NCI-H748 (cell line): ENCODE data around the gene CFAP57.

Source experiments
- DNase-seq: peaks from one replicate; lab custom pipeline; 2025; ENCODE audit not compliant: unreplicated experiment; lab: John Stamatoyannopoulos, UW

Gene CFAP57

DNA sequence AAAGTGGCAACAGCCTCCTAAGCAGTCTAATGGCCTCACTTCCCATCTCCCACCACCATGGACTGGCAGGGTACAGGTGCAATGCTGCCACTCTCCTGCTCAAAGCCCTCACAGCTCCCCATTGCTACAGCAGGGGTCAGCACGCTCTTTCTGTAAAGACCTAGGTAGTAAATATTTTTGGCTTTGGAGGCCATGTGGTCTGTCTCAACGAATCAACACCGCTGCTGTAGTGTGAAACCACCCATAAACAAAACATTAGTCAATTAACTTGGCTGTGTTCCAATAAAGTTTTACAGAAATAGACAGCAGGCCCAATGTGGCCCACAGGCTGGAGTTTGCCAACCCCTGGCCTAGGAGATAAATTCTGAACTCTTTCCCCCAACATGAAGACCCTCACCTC is 53.0 kb downstream of the CFAP57 start:
- no peak for DNase-seq

DNA sequence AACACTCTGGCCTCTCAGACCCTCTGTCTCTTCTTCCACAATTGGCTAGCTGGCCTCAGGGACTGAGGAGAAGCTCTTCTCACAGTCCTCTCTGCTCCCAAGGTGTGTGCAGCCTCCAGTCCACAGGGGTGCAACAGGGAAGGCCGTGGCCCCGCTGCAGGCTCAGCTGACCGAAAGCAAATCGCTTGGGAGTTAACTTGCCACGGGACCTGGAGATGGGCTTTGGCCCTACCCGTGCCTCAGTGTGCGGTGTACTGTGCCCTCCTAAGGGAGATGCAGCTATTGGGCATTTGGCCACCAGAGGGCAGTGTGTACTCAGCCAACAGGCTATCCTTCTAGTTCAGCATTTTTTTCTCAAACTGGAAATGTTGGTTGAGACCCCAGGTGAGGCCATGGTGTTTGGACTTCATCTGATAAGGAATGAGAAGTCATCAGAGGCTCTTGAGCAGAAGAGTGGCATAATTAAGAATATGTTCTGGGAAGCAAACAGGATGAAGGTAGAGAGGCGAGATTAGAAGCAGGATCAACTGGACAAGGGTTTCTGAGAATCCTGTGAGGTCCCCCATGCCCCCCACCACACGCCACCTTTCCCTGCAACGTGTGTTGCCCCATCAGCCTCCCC is 55.1 kb downstream of the CFAP57 start:
- DNase-seq: peak; percentile 99

DNA sequence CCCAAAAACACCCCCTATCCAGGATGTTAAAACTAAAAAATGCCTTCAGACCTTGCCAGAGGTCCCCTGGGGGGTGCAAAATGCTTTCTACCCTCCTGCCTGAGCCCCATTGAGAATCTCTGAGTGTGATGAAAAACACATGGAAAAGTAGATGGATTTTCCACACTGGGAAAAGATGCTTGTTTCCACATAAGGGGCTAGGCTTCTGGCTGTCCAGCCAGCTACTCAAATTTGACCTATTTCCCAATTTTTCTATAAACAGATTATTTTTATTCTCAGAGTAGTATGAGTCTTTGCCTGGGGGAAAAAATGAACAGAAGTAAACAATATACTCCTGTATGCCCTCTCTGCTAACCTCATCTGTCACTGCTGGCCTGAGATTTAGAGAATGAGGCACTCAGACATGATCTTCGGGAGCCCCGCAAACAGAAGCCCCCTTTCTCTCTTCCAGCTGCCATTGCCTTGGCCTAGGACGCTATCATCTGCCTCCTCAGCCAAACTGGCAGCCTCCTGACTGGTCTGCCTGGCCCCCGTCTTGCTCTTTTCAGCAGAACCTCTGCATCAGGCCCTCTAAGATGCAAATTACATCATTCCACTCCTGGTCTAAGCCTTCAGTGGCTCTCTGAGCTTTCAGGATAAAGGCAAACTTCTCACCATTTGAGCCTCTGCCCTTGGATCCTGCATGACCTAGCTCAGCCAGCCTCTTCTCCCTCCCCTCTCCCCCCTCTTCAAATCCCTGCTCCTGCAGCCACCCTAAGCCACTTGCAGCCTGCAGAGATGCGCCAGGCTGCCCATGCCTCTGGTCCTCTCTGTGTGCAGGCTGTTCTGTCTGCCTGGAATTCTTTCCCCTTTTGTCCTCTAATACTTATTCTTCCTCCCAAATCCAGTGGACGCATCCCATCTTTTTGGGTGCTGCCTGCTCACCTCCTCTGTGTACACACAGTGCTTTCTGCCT is 58.0 kb downstream of the CFAP57 start:
- no peak for DNase-seq

DNA sequence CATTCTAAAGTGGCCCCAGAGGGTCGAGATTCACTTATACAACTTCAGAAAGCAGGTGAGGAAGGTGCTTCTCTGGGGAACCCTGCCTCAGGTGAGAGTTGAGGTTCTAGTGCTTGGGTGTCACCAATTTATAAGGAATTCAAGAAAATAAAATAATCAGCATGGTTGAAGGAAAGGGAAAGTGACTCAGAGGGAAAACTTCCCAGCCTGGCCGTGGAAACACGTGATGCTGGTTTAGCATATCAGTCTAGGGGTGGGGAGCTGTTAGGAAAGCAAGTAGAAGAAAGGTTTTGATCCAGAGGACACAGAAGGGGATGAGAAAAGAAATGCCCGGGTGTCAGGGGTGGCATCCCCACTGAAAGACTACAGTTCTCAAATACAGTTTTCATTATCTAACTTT is 59.9 kb downstream of the CFAP57 start:
- no peak for DNase-seq

DNA sequence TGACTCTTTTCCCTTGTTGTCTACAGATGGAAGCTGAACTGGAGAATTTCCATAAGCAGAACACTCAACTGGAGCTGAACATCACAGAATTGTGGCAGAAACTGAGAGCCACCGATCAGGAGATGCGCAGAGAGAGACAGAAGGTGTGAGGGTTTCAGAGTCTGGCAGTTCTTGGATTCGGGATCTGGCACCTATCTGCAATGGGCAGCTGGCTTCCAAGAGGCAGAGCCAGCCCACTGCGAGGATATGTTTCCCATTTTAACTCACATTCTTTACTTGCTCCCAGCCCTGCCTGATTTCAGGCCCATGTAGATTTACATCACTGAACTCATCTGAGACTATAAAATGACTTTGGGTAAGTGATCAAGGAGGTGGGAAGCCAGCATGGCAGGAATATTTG is 60.4 kb downstream of the CFAP57 start:
- no peak for DNase-seq

DNA sequence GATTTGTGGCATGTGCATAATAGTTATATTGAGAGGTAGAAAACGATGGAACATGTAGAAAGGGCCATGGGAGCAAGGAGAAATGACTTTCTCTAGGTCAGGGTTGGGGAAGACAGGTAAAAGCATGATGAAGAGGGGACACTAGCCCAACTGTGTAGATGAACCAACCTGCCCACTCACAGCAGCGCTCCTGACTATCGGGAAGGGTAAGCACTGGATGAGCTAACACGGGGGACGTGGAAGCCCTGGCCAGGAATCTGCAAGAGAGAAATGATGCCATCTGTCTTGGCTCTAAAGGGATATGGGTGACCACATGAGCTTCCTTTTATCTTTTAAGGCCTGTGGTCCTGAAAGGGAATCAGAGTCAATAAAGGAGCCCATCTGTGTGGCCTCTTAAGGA is 61.5 kb downstream of the CFAP57 start:
- no peak for DNase-seq

DNA sequence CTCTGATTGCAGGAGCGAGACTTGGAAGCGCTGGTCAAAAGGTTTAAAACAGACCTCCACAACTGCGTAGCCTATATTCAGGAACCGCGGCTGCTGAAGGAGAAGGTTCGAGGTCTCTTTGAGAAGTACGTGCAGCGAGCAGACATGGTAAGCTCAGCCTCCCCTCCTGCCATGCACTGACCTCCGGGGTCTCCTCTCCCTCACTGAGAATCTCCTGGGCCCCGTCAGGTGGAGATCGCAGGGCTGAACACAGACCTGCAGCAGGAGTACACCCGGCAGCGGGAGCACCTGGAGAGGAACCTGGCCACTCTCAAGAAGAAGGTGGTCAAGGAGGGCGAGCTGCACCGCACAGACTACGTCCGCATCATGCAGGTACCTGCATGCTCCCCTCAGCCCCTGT is 62.1 kb downstream of the CFAP57 start:
- DNase-seq: no peak

DNA sequence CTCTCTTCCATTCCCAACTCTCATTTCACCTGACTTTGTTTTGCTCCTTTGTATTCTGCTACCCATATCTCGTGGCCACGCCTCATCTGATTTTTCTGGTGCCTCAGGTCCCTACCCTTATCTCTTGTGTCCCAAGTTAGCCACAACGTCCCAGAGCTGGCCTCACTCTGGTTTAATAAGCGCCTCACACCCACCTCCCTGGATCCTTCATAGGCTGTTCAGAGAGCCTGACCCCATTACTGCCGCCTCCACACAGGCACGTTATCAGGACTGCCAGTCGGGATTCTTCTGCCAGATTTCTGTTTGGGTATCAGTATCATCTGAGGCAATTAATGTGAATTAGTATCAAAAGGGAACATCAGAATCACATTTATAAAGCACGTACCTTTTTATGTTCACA is 62.9 kb downstream of the CFAP57 start:
- no peak for DNase-seq

DNA sequence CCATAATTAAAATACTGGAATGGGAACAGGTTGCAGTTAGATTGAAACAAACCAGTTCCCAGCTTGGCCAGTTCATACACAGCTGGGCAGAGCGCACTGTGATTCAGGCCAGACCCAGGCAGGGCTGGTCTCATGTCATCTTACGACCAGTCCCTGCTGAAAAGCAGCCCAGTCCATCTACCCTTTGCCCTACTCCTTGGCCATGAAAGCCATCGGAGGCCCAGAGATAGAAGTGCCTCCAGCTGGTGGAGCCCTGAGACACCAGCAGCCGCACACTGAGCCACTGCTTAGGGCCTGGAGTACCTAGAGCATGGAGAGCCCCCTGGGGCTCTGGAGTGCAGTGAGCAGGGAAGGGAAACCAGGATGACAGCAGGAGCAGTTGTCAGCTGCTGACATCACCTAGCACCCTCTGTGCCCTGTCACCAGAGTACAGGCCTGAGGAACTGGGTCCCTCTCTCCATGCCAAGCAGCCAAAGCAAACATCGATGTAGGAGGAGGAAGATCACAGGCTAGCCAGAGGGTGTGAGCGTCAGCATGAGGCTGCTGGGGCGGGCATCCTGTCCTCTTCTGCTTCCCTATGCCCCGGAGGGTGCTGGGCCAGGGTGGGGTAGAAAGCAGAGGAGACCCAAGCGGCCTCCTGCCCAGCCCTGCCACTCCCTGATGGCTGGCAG is 63.5 kb downstream of the CFAP57 start:
- DNase-seq: no peak

DNA sequence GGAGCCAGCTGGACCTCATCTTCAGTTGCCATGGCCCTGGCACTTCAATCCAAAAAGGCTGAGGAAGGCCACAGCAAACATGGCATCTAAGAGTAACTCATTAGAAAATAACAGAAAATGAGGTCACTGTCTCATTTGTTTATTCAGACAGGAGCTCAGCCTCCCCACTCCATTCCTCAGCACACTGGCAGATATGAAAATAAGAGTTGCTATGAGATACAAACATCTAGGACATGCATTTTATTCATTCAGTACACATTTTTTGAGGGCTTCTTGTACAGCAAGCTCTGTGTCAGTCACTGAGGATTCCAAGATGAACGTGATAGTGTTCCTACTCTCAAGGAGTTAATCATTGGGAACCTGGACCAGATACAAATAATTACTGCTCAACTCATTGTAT is 65.0 kb downstream of the CFAP57 start:
- no peak for DNase-seq

DNA sequence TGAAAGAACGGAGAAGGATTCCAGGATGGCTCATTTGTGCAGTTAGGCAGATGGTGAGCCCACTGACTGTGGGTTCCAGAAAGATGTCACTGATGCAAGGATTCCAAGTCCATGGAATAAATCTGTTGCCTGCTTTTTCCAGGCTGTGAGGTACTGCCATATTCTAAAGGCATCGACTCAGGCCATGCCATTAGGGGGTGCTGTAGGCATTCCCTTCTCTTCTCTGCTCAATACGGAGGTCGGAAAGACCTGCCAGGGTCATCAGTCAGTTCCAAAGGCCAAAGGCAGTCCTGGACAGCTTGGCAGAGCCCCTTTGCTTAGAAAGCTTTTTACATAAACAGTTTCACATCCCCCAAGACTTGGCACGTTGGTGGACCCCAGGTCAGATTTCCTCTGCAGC is 66.0 kb downstream of the CFAP57 start:
- peak; percentile 97 for DNase-seq

DNA sequence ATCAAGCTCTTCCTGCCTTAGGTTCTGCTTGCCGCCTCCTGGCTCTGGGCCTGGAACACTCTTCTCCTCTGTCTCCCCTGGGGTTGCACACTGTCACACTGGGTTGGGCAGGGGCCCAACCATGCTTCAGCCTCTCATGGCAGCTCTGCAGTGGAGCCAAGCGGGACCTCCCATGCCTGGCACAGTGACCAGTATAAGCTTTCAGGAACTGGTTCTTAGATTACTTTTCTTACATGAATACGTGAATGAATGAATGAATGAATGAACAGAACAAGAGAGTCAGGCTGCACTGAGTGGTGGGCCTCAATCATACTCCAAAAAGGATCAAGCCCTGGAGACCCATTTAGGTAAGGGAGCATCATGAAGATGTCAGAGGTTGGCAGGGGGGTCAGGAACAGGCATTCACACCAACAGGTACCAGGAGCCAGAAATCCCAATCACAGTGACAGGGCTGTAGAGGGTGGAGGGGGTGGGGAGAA is 66.9 kb downstream of the CFAP57 start:
- DNase-seq: no peak

DNA sequence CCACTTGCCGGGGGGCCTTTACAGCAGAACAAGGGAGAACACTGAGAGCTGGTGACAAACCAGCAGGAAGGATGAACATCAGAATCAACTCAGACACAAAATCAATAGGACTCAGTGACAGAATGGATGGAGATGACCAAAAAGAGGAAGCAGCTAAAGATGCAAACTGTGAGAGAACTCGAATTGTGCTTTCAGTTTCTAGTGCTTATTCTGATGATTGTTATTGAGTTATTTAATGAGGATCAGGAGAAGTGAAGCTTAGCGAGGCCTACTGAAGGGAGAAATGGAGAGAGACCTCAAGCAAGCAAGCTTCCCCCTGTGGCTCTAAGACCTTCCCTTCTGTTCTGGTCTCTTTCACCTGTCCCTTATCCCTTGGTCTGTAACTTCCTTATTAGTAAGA is 67.4 kb downstream of the CFAP57 start:
- no peak for DNase-seq

DNA sequence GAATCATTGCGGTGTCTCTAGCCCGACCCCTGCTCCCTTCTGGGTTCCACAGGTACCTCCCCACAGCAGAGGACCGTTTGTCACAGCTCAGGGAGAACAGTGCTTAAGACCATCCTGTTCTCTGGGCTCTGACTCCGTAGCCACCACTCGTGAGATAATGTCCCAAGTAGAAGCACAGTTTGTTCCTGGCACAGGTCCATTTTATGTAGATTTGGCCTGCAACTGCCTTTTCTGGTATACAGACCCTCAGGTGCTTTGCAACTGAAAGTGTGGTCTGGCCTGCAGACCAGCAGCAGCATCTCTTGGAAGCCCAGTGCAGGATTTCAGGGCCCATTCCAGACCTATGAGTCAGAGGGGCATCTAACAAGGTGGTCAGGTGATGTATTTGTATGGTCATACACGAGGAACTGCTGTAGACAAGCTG is 69.3 kb downstream of the CFAP57 start:
- DNase-seq: no peak

DNA sequence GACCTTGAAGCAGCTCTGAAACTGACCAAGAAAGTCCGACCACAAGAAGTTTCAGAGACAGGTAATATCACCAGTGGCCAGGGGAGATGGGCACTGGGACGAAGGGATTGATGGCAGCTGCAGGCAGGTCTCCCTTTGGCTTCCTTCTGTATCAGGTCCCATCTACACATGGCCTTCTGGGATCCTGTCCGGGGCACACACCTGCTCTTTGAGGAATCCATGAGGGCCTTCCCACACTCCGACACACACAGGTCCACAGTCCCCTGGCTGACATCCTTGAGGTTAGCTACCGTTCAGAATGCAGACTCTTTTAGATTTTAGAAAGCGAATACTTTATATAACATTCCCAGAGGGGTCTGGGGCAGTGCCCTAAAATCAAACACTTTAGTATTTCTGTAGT is 71.2 kb downstream of the CFAP57 start:
- no peak for DNase-seq

DNA sequence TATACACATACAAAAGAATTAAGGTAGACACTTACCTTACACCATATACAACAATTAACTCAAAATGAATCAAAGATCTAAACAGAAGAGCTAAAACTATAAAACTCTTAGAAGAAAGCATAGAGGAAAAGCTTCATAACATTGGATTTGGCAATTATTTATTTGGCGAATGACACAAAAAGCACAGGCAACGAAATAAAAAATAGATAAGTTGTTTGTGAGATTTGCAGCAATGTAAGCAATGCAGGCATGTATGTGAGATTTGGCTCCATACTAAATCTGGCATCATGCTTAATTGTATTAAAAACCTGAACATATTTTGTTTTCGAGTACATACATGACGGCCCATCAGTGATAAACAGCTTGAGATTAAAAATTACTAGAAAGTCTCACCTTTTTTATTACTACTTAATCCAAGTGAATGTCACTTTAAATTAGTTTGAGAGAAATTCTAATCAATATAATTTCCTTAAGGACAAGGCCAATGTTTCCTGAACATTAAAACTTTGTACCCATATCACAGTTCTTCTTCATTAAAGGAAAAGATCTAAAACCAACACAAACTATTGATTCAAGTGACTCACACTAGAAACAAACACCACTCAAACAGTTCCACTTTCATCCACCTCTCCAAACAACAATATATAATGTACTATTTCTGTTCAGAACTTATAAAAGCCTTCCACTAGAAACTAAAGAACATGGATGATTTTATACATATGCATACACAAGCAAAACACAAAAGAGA is 74.5 kb downstream of the CFAP57 start:
- DNase-seq: no peak

DNA sequence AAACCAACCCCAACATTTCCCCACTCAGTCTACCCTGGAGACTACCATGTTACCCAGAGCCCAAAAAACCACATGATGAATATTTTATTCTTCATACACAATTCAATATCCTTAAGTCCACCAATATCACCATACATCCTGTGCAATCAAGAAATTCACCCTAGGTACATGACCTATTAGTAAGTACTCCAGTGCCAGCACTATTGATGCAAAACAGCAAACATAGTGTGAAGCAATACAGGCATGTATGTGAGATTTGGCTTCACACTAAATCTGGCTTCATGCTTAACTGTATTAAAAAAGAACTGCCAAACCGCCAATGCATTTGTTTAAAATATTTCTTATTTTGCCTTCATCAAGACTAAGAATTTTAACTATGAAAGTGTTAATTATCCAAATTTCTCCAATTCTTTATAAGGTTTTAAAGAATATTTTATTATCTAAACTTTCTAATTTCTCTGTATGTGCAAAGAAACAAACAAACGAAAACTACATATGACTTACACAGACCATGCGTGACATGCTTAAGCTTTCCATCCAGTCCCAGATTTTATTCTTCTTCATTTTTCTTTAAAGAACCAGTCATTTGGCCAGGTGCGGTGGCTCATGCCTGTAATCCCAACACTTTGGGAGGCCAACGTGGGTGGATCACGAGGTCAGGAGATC is 75.3 kb downstream of the CFAP57 start:
- DNase-seq: no peak

DNA sequence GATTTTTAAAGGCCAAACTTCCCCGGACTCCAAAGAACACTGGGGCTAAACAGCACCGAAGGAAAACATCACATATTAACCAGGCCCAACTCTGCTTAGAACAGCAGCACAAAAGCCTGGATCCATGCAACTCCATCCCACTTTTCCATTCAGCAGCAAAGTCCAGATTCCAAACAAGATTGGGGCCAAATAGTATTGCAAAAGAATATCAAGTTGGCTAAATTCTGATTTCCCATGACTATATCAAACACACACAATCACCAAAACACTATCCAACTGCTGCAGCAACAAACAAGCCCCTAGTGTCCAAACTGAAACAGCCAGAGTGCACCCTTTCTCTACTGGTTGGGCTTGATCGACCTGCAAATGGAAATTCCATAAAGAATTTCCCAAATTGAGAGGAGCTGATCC is 78.2 kb downstream of the CFAP57 start:
- no peak for DNase-seq

DNA sequence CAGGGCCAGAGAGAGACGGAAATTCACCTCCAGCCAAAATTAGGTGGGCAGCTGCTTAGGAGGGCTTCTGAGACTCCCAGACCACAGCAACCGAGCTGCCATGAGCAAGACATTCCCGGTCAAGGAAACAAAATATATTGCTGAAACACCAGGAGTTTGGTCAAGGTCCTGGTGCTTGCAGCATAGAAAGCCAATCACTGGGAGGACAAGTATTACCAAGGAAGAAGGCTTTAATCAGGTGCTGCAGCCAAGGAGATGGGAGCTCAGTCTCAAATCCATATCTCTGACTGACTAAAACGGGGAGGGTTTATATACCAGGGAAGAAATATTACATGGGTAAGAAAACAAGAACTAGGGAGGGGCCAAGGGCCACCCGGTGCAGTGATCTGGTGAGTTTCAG is 78.9 kb downstream of the CFAP57 start:
- no peak for DNase-seq

DNA sequence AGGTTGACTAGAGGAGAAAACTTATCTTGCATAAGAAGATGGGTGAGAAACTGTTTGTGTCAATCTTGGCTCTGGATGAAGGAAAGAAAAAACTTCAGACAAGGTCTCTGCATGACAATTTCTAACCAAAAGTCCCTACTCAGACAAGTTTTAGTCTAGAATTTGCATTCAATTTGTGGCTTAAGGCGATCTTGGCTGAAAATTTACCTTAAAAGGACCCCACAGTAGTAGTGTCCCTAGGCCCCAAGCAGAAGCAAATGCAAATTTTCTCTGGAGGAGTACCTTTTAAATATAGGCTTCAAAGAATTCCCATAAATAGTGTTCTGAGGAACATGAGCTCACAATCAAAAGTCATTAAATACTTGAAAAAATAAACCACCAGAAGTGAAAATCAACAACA is 80.1 kb downstream of the CFAP57 start:
- DNase-seq: no peak

DNA sequence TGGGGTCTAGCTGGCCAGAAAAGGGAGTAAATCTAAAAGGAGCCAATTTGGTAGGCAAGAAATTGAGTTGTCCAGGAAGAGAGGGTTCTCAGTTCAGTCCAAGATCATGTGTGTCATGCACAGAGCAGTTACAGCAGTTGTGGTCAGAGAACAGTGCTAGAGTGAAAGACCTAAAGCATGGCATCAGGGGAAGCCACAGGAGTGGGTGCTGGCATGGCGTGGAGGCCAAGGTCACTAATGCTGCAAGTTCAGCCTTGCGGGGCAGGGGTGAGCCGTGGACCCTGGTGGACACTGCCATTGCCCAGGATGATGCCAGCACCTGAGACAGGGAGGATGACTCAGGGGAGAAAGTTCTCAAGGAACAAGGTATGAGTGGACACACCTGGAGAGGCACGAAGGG is 81.0 kb downstream of the CFAP57 start:
- DNase-seq: no peak
